ENCODE results near the gene CSMD2. TPM values are rescaled to one million over a fixed set of nuclear protein-coding genes. Genes with fewer than 3 reads are reported as not detected.
A peak's percentile ranks its signal among the peaks of the same experiment; 100 is the strongest.

The CSMD2 gene
- total and polyA plus RNA-seq, 2 of the 8 experiments (the other 6 are each of a cell fraction or from before 2014, with no cell fraction given), result 7.0 to 14.7 TPM

DNA sequence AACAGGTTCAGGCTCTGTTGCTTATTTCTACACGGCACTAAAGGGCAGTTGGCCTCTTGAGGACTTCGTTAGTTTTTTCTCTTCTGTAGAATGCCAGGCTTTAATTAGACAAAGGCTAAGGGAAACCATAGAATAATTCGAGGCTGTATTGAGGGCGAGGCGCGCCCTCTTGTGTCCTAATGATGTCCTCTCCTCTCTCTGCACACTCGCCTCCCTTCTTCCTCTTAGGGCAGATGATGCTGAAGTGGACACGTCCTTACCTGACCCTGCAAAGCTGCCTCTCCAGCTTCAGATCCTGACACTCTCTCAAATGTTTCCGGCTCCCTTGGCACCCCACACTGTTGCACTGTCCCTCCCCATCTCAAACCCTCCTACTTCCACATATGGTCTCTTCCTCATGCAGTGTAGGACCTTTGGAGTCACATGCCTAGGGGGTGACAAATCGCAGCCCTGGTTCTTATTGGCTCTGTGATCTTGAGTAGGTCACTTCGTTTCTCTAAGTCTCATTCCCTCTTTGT is 694.5 kb downstream of the CSMD2 start:
- TF ChIP-seq CREB1 (IDR thresholded peaks at IDR 0.05) (peak; percentile 24; the same call in 1 of the 2 replicates), RAD21 (IDR thresholded peaks at IDR 0.05 in 1 of 2, conservative IDR thresholded peaks at IDR 0.05 in 1 of 2; ENCODE audit: low read depth in 2 of 2, low read length in 2 of 2) (peak; percentile 91 to 92), YY1 (IDR thresholded peaks at IDR 0.05; ENCODE audit: low read depth, low read length) (0 out of 2 replicates have a peak, but pooled peaks have one; percentile 36), SRF (IDR thresholded peaks at IDR 0.05; ENCODE audit: low read depth, low read length) (no peak), CEBPB (IDR thresholded peaks at IDR 0.05; ENCODE audit: low read depth, low read length) (no peak)
- TF ChIP-seq, protein P1, sequence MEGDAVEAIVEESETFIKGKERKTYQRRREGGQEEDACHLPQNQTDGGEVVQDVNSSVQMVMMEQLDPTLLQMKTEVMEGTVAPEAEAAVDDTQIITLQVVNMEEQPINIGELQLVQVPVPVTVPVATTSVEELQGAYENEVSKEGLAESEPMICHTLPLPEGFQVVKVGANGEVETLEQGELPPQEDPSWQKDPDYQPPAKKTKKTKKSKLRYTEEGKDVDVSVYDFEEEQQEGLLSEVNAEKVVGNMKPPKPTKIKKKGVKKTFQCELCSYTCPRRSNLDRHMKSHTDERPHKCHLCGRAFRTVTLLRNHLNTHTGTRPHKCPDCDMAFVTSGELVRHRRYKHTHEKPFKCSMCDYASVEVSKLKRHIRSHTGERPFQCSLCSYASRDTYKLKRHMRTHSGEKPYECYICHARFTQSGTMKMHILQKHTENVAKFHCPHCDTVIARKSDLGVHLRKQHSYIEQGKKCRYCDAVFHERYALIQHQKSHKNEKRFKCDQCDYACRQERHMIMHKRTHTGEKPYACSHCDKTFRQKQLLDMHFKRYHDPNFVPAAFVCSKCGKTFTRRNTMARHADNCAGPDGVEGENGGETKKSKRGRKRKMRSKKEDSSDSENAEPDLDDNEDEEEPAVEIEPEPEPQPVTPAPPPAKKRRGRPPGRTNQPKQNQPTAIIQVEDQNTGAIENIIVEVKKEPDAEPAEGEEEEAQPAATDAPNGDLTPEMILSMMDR (IDR thresholded peaks at IDR 0.05; ENCODE audit: control extremely low read depth in 1 of 3, insufficient read depth in 1 of 3, low read depth in 1 of 3, low read length in 3 of 3), result peak; percentile 77 to 89 (median 80)

More for the DNA sequence above, 694.5 kb downstream of the CSMD2 start:
- no peak overlapping the region for H3K18ac ChIP-seq (ENCODE audit: extremely low read depth, low read length)
- H2AK5ac ChIP-seq (ENCODE audit: low read depth, low read length), result no peak overlapping the region
- no peaks in the 10 kb centered on the region for H3K79me2 ChIP-seq (ENCODE audit: control insufficient read depth in 1 of 2, insufficient read depth in 2 of 2, low read length in 2 of 2)
- H2BK5ac ChIP-seq (ENCODE audit: low read depth, low read length), result no peak overlapping the region
- peaks cover 3% of the 10 kb centered on the region; the same call in 1 of the 2 replicates for H3K23me2 ChIP-seq (ENCODE audit: low read depth, low read length)
- H3K4me2 ChIP-seq (ENCODE audit: insufficient read depth in 1 of 2, low read depth in 2 of 2, low read length in 2 of 2), result peak overlapping the region in 1 of 2 experiments; percentile 0; a peak in 1 of 4 replicates
- H4K5ac ChIP-seq (ENCODE audit: insufficient read length, low read depth, low read length), result no peak overlapping the region
- no peak overlapping the region for H4K8ac ChIP-seq (ENCODE audit: extremely low read depth, insufficient read depth, low read length)
- POLR2A ChIA-PET (ENCODE audit: partially characterized antibody), result interaction anchor here (1.2 to 1.7 kb wide), 2 partner anchors 12 to 202 kb away, joined by 3 to 4 read pairs; no protein-coding TSS in a partner anchor
- H2BK20ac ChIP-seq (ENCODE audit: low read length), result no peak overlapping the region
- H3K23ac ChIP-seq (ENCODE audit: insufficient read length), result no peak overlapping the region
- no peak overlapping the region for H4K91ac ChIP-seq (replicated peaks; ENCODE audit: insufficient read length, low read length)
- H3K56ac ChIP-seq (replicated peaks; ENCODE audit: insufficient read length, low read depth, low read length), result no peak overlapping the region
- H3K27me3 ChIP-seq (replicated peaks in 1 of 4; ENCODE audit: control insufficient read depth in 3 of 4, extremely low read depth in 1 of 4, insufficient read depth in 3 of 4, low read length in 3 of 4), result no peaks in the 10 kb centered on the region; a peak in 1 of 7 replicates
- no peaks in the 10 kb centered on the region for H4K20me1 ChIP-seq (replicated peaks in 1 of 2; ENCODE audit: control insufficient read depth in 1 of 2, insufficient read depth in 2 of 2, low read length in 2 of 2)
- no peaks in the 10 kb centered on the region for H3K36me3 ChIP-seq (ENCODE audit: control insufficient read depth in 2 of 4, insufficient read depth in 4 of 4, low read length in 3 of 4)
- peak; percentile 88 for FAIRE-seq
- no peak overlapping the region for H3K4ac ChIP-seq (replicated peaks; ENCODE audit: insufficient read length, low read depth, low read length)
- no peaks in the 10 kb centered on the region for H3K79me1 ChIP-seq (ENCODE audit: low read depth, low read length)
- no peak overlapping the region for H2BK12ac ChIP-seq (ENCODE audit: low read depth, low read length)
- H2AFZ ChIP-seq (ENCODE audit: low read length), result peak overlapping the region; percentile 95
- no peak overlapping the region for H3K27ac ChIP-seq (ENCODE audit: low read depth, low read length)
- no peak overlapping the region for H2BK15ac ChIP-seq (ENCODE audit: low read length)
- H3K4me1 ChIP-seq (replicated peaks in 1 of 4; ENCODE audit: control insufficient read depth in 3 of 4, insufficient read depth in 4 of 4, low read length in 3 of 4), result peaks cover 0 to 7% (median 2%) of the 10 kb centered on the region in 4 experiments; a peak in 3 of 7 replicates
- 20% methylated on average over 11 of the region's 11 CpGs; no CpG with 5 or more reads in 1 of the 2 experiments for WGBS, 2 experiments (ENCODE audit: extremely low coverage in 1 of 2, insufficient coverage in 1 of 2, insufficient read length in 1 of 2, insufficient replicate concordance in 2 of 2, low coverage in 1 of 2, low lambda C conversion rate in 2 of 2, missing lambda C conversion rate in 1 of 2)
- no peaks in the 10 kb centered on the region for H3K9me3 ChIP-seq (ENCODE audit: insufficient read depth in 2 of 2, low read depth in 1 of 2, low read length in 1 of 2)
- H3K4me3 ChIP-seq (ENCODE audit: extremely low read depth in 1 of 4, insufficient read depth in 2 of 4, low read depth in 3 of 4, low read length in 4 of 4), result no peak overlapping the region
- no peak overlapping the region for H2BK120ac ChIP-seq (replicated peaks; ENCODE audit: low read depth, low read length)
- no peak overlapping the region for H3K9ac ChIP-seq (replicated peaks in 1 of 4; ENCODE audit: extremely low read depth in 1 of 4, low read depth in 3 of 4, low read length in 3 of 4)
- H3K14ac ChIP-seq (ENCODE audit: insufficient read length), result no peak overlapping the region
- CTCF ChIA-PET (ENCODE audit: partially characterized antibody), result interaction anchor here (0.5 to 7.6 kb wide), 43 partner anchors 8 to 374 kb away, joined by 3 to 76 read pairs (median 4); no protein-coding TSS in a partner anchor
- peak; percentile 46 to 77 for DNase-seq (ENCODE audit: low read depth in 1 of 2, low spot score in 2 of 2)
